Kidney (tissue), 14 donors: ENCODE data around the gene SYNE1. TPM values are rescaled to one million over a fixed set of nuclear protein-coding genes. Genes with fewer than 3 reads are reported as not detected.
"Not testable (repeated sequence)": the region's sequence is repeated elsewhere in the genome, so short reads cannot be mapped to it uniquely, and the experiment has no call there.

Experiments
- DNase-seq, 5 donors: peaks; one replicate each; pipeline ENCODE4 v3.0.0-alpha.2; 2013 to 2020
- FAIRE-seq: peaks from 2 replicates; lab custom pipeline; 2012; peaks lifted over from hg19 to GRCh38; lab: Jason Lieb, UNC
- H3K27ac ChIP-seq, 2 donors: one replicate each; pipeline ENCODE4 v1.7.0; 2013; ENCODE audit warnings: low read depth in 2 of 2, low read length in 2 of 2, inconsistent platforms in 1 of 2
- H3K27me3 ChIP-seq: one replicate; pipeline ENCODE4 v1.7.1; 2013; ENCODE audit warnings: low read length, inconsistent platforms; ENCODE audit not compliant: control insufficient read depth, insufficient read depth
- H3K36me3 ChIP-seq, 3 donors: one replicate each; pipeline versions ENCODE4 v1.7.0 to v1.7.1; 2013; ENCODE audit warnings: low read length in 3 of 3, control low read depth in 1 of 3, inconsistent platforms in 1 of 3; ENCODE audit not compliant: insufficient read depth in 3 of 3, control insufficient read depth in 2 of 3
- H3K4me1 ChIP-seq, 3 donors: one replicate each; pipeline versions ENCODE4 v1.7.0 to v1.7.1; 2013; ENCODE audit warnings: low read length in 3 of 3, inconsistent platforms in 1 of 3, low read depth in 1 of 3; ENCODE audit not compliant: control insufficient read depth in 2 of 3, insufficient read depth in 2 of 3
- H3K4me3 ChIP-seq, 3 donors: one replicate each; pipeline versions ENCODE4 v1.7.0 to v1.8.1; 2013; ENCODE audit warnings: low read length in 3 of 3, control low read depth in 1 of 3, inconsistent platforms in 1 of 3
- H3K9ac ChIP-seq, 3 donors: one replicate each; pipeline versions ENCODE4 v1.7.0 to v1.7.1; 2013; ENCODE audit warnings: low read length in 3 of 3, control low read depth in 1 of 3, inconsistent platforms in 1 of 3
- H3K9me3 ChIP-seq, 3 donors: one replicate each; pipeline versions ENCODE4 v1.7.0 to v1.7.1; 2013; ENCODE audit warnings: low read length in 3 of 3, control low read depth in 1 of 3, inconsistent platforms in 1 of 3; ENCODE audit not compliant: control insufficient read depth in 2 of 3, insufficient read depth in 1 of 3
- intact Hi-C: fragments of 100-400 bp; cut with DNase I; formaldehyde crosslinking; loops from one replicate; pipeline ENCODE4 v1.11.1; 2022
- polyA plus RNA-seq: library from polyadenylated mRNA; stranded (reverse); fragments of 350-450 nt; fragmentation: Illumina TruSeq; extraction: RNeasy Lipid Tissue Mini Kit (QIAGEN cat#74804); gene quantifications from one replicate; pipeline ENCODE4 v1.2.3, GENCODE V29; 2014; ENCODE audit warnings: low read depth, low replicate concordance; ENCODE audit not compliant: insufficient read depth
- total RNA-seq: library from RNA; stranded (reverse); fragmentation: NEBNext Ultra II Directional; extraction: Animal tissue kit (Norgen Biotek cat#: 25700); gene quantifications from one replicate; pipeline ENCODE4 v1.2.1, GENCODE V29; 2021
- TF ChIP-seq, protein P1 (sequence below): IDR thresholded peaks from 3 replicates; pipeline ENCODE4 v1.5.1; 2012; ENCODE audit warnings: mild to moderate bottlenecking, moderate library complexity, borderline replicate concordance; ENCODE audit not compliant: insufficient read depth; ENCODE audit errors: extremely low read depth
- donor health status: control.
- donor health status: control.
- donor health status: control.
- donor health status: control.
- donor health status: control.
- donor health status: DM: yes; HTN: yes; CAD: no.
- donor health status: Normal renal cell carcinoma (clear cell type).

The SYNE1 gene
- total and polyA plus RNA-seq, 2 donors from 2014 or later, result 47.8 to 216 TPM

DNA sequence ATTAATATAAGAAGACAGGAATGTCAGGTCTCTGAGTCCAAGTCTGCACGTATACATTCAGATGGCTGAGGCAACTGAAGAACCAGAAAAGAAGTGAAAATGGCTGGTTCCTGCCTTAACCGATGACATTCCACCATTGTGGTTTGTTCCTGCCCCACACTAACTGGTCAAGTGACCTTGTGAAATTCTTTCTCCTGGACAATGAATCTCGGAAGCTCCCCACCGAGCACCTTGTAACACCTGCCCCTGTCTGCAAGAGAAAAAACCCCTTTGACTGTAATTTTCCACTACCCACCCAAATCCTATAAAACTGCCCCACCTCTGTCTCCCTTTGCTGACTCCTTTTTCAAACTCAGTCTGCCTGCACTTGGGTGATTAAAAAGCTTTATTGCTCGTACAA lies 140.4 kb downstream of the SYNE1 start:
- Histone ChIP-seq H3K27me3 (no peaks in the 10 kb centered on the region), H3K36me3 (no peaks in the 10 kb centered on the region), H3K4me3 (no peak overlapping the region), H3K9me3 (no peaks in the 10 kb centered on the region), H3K4me1 (no peaks in the 10 kb centered on the region), H3K9ac (no peak overlapping the region), H3K27ac (no peak overlapping the region)
- DNase-seq (no peak), FAIRE-seq (no peak)
- intact Hi-C loops, result no loop called here
- TF ChIP-seq, protein P1, sequence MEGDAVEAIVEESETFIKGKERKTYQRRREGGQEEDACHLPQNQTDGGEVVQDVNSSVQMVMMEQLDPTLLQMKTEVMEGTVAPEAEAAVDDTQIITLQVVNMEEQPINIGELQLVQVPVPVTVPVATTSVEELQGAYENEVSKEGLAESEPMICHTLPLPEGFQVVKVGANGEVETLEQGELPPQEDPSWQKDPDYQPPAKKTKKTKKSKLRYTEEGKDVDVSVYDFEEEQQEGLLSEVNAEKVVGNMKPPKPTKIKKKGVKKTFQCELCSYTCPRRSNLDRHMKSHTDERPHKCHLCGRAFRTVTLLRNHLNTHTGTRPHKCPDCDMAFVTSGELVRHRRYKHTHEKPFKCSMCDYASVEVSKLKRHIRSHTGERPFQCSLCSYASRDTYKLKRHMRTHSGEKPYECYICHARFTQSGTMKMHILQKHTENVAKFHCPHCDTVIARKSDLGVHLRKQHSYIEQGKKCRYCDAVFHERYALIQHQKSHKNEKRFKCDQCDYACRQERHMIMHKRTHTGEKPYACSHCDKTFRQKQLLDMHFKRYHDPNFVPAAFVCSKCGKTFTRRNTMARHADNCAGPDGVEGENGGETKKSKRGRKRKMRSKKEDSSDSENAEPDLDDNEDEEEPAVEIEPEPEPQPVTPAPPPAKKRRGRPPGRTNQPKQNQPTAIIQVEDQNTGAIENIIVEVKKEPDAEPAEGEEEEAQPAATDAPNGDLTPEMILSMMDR, result no peak

DNA sequence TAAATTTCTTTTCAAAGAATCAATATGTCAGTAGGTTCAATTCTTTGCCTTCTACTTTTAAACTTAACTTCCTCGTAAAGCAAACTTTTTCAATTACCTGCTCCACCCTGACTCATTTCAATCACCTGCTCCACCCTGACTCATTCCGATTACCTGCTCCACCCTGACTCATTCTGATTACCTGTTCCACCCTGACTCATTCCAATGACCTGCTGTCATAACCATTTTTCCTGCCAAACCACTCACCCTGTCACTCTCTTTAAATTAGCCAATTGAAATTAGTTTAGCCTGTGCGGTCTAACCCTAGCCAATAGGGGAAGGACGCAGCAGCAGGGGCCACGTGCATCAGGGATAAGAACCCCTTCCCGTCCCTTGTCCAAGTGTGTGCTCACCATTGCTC lies 141.7 kb downstream of the SYNE1 start:
- H3K27ac ChIP-seq, H3K27me3 ChIP-seq, intact Hi-C loops, H3K36me3 ChIP-seq, H3K4me3 ChIP-seq, H3K4me1 ChIP-seq, DNase-seq, FAIRE-seq, H3K9me3 ChIP-seq, H3K9ac ChIP-seq: not testable (repeated sequence)

- H3K36me3 ChIP-seq, intact Hi-C loops, FAIRE-seq, DNase-seq, H3K9ac ChIP-seq, H3K4me1 ChIP-seq, H3K9me3 ChIP-seq, H3K4me3 ChIP-seq, H3K27me3 ChIP-seq, H3K27ac ChIP-seq: not testable (repeated sequence)
Measured at GRCh38 chr6:152492281-152492680, 144.9 kb downstream of the SYNE1 start.

GRCh38 chr6:152491501-152491900 lies 145.7 kb downstream of the SYNE1 start:
- H3K27ac ChIP-seq, H3K27me3 ChIP-seq, intact Hi-C loops, FAIRE-seq, H3K9ac ChIP-seq, H3K4me3 ChIP-seq, H3K4me1 ChIP-seq, H3K9me3 ChIP-seq, H3K36me3 ChIP-seq, DNase-seq: not testable (repeated sequence)

DNA sequence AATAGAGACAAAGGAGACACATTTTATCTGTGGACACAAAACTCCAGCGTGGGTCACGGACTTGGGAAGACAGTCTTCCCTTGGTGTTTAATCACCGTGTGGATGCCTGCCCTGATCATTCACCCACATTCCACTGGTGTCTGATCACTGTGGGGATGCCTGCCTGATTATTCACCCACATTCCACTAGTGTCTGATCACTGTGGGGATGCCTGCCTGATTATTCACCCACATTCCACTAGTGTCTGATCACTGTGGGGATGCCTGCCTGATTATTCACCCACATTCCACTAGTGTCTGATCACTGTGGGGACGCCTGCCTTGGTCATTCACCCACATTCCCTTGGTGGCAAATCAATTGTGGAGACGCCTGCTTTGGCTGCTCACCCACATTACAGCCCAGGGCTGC lies 146.2 kb downstream of the SYNE1 start:
- H3K4me1 ChIP-seq, intact Hi-C loops, H3K27me3 ChIP-seq, FAIRE-seq, H3K9me3 ChIP-seq, H3K9ac ChIP-seq, DNase-seq, H3K36me3 ChIP-seq, H3K4me3 ChIP-seq, H3K27ac ChIP-seq: not testable (repeated sequence)
